ENCODE results near the gene AXDND1.

The AXDND1 gene

GRCh38 chr1:179376223-179376622, 10.5 kb downstream of the AXDND1 start:
- ATAC-seq (ENCODE audit: insufficient read depth, low read depth) (no peak), DNase-seq (no peak)
- no peak overlapping the region for H3K4me3 ChIP-seq (ENCODE audit: low read depth in 1 of 2, low read length in 2 of 2)
- H3K9me3 ChIP-seq (ENCODE audit: insufficient read depth, low read length, severe bottlenecking): no peaks in the 10 kb centered on the region
- H3K27me3 ChIP-seq (ENCODE audit: insufficient read depth, low read length, poor library complexity): no peaks in the 10 kb centered on the region
- no peaks in the 10 kb centered on the region for H3K79me2 ChIP-seq (ENCODE audit: insufficient read depth, low read length)
- no peak overlapping the region for H2AFZ ChIP-seq (ENCODE audit: low read depth, low read length)
- no peaks in the 10 kb centered on the region for H3K36me3 ChIP-seq (ENCODE audit: insufficient read depth, low read length)
- H3K27ac ChIP-seq (ENCODE audit: low read length): no peak overlapping the region
- H3K9ac ChIP-seq (ENCODE audit: low read depth, low read length): no peak overlapping the region
- H3K4me1 ChIP-seq (ENCODE audit: insufficient read depth, low read length): no peaks in the 10 kb centered on the region
- H3K4me2 ChIP-seq (ENCODE audit: insufficient read depth, low read length): no peak overlapping the region
- TF ChIP-seq EZH2 (IDR thresholded peaks at IDR 0.05; ENCODE audit: borderline replicate concordance, low read depth, low read length, severe bottlenecking): no peak
- TF ChIP-seq, protein P1, sequence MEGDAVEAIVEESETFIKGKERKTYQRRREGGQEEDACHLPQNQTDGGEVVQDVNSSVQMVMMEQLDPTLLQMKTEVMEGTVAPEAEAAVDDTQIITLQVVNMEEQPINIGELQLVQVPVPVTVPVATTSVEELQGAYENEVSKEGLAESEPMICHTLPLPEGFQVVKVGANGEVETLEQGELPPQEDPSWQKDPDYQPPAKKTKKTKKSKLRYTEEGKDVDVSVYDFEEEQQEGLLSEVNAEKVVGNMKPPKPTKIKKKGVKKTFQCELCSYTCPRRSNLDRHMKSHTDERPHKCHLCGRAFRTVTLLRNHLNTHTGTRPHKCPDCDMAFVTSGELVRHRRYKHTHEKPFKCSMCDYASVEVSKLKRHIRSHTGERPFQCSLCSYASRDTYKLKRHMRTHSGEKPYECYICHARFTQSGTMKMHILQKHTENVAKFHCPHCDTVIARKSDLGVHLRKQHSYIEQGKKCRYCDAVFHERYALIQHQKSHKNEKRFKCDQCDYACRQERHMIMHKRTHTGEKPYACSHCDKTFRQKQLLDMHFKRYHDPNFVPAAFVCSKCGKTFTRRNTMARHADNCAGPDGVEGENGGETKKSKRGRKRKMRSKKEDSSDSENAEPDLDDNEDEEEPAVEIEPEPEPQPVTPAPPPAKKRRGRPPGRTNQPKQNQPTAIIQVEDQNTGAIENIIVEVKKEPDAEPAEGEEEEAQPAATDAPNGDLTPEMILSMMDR (IDR thresholded peaks at IDR 0.05; ENCODE audit: borderline replicate concordance, extremely low read depth, low read length, poor library complexity, severe bottlenecking): no peak
- H4K20me1 ChIP-seq (ENCODE audit: insufficient read depth, low read length): no peaks in the 10 kb centered on the region

DNA sequence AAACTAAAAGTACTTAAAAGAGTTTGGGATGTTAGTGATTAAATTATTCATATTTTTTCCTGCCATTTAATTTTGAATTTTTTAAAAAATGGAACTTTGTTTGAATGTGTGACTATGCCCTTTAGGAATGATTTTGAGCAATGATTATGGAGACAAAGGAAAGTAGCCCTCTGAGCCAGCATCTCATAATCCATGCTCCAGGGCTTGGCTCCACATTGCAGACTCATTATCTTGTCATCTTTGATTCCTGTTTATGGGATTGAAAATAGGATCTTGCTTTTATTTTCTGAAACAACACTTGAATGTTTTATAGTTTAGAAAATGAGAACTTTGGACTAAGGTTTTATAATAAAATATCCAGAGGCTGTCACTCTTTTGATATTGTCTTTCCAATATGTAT, 14.5 kb downstream of the AXDND1 start:
- Histone ChIP-seq H3K27ac (ENCODE audit: low read length) (no peak overlapping the region), H3K9me3 (ENCODE audit: insufficient read depth, low read length, severe bottlenecking) (no peaks in the 10 kb centered on the region), H3K27me3 (ENCODE audit: insufficient read depth, low read length, poor library complexity) (no peaks in the 10 kb centered on the region), H4K20me1 (ENCODE audit: insufficient read depth, low read length) (no peaks in the 10 kb centered on the region), H2AFZ (ENCODE audit: low read depth, low read length) (no peak overlapping the region), H3K79me2 (ENCODE audit: insufficient read depth, low read length) (no peaks in the 10 kb centered on the region), H3K36me3 (ENCODE audit: insufficient read depth, low read length) (no peaks in the 10 kb centered on the region), H3K4me3 (ENCODE audit: low read depth in 1 of 2, low read length in 2 of 2) (no peak overlapping the region), H3K9ac (ENCODE audit: low read depth, low read length) (no peak overlapping the region), H3K4me2 (ENCODE audit: insufficient read depth, low read length) (no peak overlapping the region), H3K4me1 (ENCODE audit: insufficient read depth, low read length) (no peaks in the 10 kb centered on the region)
- TF ChIP-seq, protein P1 (IDR thresholded peaks at IDR 0.05; ENCODE audit: borderline replicate concordance, extremely low read depth, low read length, poor library complexity, severe bottlenecking): no peak
- no peak for TF ChIP-seq EZH2 (IDR thresholded peaks at IDR 0.05; ENCODE audit: borderline replicate concordance, low read depth, low read length, severe bottlenecking)
- ATAC-seq (ENCODE audit: insufficient read depth, low read depth): no peak
- no peak for DNase-seq

DNA sequence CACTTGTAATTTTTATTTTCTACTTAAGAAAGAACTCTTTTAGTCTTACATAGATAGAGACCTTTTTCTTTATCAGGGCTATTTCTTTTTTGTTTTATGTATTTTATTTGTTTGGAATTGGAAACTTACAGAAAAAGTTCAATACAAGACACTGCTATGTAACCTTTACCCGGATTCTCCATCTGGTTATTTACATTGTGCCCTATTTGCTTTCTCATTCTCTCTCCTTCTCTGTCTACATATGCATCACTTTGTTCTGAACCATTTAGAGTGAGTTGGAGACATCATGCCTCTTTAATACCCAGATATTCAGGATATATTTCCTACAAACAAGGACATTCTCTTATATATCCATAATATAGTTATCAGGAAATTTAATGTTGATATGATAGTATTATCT, 18.3 kb downstream of the AXDND1 start:
- no peak overlapping the region for H3K9ac ChIP-seq (ENCODE audit: low read depth, low read length)
- H3K36me3 ChIP-seq (ENCODE audit: insufficient read depth, low read length): no peaks in the 10 kb centered on the region
- no peak overlapping the region for H3K27ac ChIP-seq (ENCODE audit: low read length)
- ATAC-seq (ENCODE audit: insufficient read depth, low read depth) (no peak), DNase-seq (no peak)
- no peaks in the 10 kb centered on the region for H3K79me2 ChIP-seq (ENCODE audit: insufficient read depth, low read length)
- TF ChIP-seq, protein P1 (IDR thresholded peaks at IDR 0.05; ENCODE audit: borderline replicate concordance, extremely low read depth, low read length, poor library complexity, severe bottlenecking): no peak
- no peak for TF ChIP-seq EZH2 (IDR thresholded peaks at IDR 0.05; ENCODE audit: borderline replicate concordance, low read depth, low read length, severe bottlenecking)
- no peaks in the 10 kb centered on the region for H4K20me1 ChIP-seq (ENCODE audit: insufficient read depth, low read length)
- H3K4me3 ChIP-seq (ENCODE audit: low read depth in 1 of 2, low read length in 2 of 2): no peak overlapping the region
- no peaks in the 10 kb centered on the region for H3K9me3 ChIP-seq (ENCODE audit: insufficient read depth, low read length, severe bottlenecking)
- H3K27me3 ChIP-seq (ENCODE audit: insufficient read depth, low read length, poor library complexity): no peaks in the 10 kb centered on the region
- H3K4me2 ChIP-seq (ENCODE audit: insufficient read depth, low read length): no peak overlapping the region
- no peaks in the 10 kb centered on the region for H3K4me1 ChIP-seq (ENCODE audit: insufficient read depth, low read length)
- no peak overlapping the region for H2AFZ ChIP-seq (ENCODE audit: low read depth, low read length)

DNA sequence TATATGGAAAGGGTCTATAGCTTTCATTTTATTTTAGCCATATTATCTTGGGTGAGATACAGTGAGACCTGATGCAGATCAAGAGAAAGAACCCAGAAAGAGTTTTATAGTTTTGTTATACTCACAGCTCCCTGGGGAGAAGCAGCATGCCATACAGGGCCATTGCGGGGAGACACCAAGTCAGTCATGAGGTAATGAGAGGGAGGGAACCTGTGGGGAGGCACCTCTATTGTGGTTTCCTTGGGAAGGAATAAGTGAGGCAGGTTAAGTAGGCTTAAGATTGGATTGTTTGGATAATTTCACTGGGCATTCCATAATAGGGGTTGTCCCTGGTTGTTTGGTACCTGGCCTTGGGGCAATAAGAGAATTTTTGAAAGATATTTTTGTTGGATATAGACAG, 19.7 kb downstream of the AXDND1 start:
- Histone ChIP-seq H3K9me3 (ENCODE audit: insufficient read depth, low read length, severe bottlenecking) (no peaks in the 10 kb centered on the region), H3K9ac (ENCODE audit: low read depth, low read length) (no peak overlapping the region), H4K20me1 (ENCODE audit: insufficient read depth, low read length) (no peaks in the 10 kb centered on the region), H3K27ac (ENCODE audit: low read length) (no peak overlapping the region), H2AFZ (ENCODE audit: low read depth, low read length) (no peak overlapping the region), H3K79me2 (ENCODE audit: insufficient read depth, low read length) (no peaks in the 10 kb centered on the region), H3K4me1 (ENCODE audit: insufficient read depth, low read length) (no peaks in the 10 kb centered on the region), H3K27me3 (ENCODE audit: insufficient read depth, low read length, poor library complexity) (no peaks in the 10 kb centered on the region), H3K4me2 (ENCODE audit: insufficient read depth, low read length) (no peak overlapping the region), H3K36me3 (ENCODE audit: insufficient read depth, low read length) (no peaks in the 10 kb centered on the region), H3K4me3 (ENCODE audit: low read depth in 1 of 2, low read length in 2 of 2) (no peak overlapping the region)
- ATAC-seq (ENCODE audit: insufficient read depth, low read depth): no peak
- DNase-seq: no peak
- TF ChIP-seq EZH2 (IDR thresholded peaks at IDR 0.05; ENCODE audit: borderline replicate concordance, low read depth, low read length, severe bottlenecking): no peak
- TF ChIP-seq, protein P1 (IDR thresholded peaks at IDR 0.05; ENCODE audit: borderline replicate concordance, extremely low read depth, low read length, poor library complexity, severe bottlenecking): no peak

Data from DND-41 (cell line).